NCI-H2227 (cell line): ENCODE data around the gene ZKSCAN3.
"Not testable (repeated sequence)": the region's sequence is repeated elsewhere in the genome, so short reads cannot be mapped to it uniquely, and the experiment has no call there.

ENCODE experiments used
- DNase-seq: peaks from one replicate; lab custom pipeline; 2025; ENCODE audit not compliant: unreplicated experiment; lab: John Stamatoyannopoulos, UW

The ZKSCAN3 gene

DNA sequence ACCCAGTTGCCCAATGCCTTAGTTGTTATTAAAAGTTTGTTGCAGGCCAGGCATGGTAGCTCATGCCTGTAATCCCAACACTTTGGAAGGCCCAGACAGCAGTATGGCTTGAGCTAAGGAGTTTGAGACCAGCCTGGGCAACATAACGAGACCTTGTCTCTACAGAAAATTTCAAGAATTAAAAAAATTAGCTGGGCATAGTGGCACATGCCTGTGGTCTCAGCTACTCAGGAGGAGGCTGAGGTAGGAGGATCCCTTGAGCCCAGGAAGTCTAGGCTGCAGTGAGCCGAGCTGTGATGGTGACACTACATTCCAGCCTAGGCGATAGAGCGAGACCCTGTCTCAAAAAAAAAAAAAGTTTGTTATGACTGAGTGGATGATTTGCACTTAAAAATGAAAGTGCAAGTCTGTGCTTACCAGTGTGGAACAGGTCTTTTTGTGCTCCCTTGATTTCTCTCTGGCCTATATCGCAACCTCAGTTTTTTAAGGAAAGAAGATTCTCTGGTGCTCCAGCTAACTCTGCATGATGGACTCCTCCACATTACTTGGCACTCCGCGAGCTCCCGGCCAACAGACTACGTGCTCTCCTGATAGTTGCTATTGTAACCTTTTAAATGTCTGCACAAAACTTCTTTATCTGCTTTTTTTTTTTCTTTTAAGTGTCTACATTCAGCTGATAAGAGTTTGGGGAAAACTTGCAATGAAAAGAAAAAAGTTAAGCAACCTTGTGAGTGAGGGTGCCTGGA lies 22.1 kb downstream of the ZKSCAN3 start:
- no peak for DNase-seq

DNA sequence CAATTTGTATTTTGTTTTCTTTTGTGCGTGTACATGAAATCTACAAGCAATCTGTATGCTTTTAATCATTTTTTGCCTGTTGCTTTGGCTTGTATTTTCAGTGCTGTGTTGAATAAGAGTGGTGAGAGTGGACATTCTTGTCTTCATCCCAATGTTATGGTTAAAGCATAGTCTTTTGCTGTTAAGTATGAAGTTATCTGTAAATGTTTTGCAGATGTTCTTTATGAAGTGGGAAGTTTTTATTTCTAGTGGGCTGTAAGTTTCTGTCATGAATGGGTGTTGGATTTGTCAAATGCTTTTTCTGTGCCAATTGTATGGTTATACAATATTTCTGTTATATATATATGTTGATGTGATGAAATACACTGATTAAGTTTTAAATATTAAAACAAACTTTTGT lies 24.2 kb downstream of the ZKSCAN3 start:
- no peak for DNase-seq

DNA sequence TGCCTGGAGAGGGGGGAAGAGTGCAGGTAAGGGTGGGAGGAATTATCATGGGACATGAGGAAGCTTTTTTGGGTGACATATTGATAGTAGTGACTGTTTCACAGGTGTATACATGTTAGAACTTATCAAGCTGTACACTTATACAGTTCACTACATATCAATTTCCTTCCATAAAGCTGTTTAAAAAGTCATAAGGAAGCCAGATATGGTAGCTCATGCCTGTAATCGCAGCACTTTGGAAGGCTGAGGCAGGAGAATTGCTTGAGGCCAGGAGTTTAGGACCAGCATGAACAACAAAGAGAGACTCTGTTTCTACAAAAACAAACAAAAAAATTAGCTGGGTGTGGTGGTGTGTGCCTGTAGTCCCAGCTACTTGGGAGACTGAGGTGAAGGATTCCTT lies 28.1 kb downstream of the ZKSCAN3 start:
- DNase-seq = no peak

DNA sequence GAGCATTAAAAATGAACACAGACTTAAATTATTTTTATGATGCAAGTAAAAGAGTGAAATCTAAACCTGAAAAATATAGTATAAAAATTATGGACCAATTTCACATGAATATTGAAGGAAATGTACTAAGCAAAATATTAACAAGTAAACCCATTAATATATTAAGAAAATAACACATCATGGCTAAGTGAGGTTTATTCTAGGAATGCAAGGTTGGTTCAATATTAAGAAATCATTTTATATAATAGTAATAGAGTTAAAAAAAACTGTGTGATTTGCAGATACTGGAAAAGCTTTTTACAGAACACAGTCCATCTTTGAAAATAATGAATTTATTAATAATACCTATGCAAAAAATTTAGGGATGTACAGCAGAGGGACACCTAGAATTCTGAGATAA lies 28.9 kb downstream of the ZKSCAN3 start:
- DNase-seq = no peak

DNA sequence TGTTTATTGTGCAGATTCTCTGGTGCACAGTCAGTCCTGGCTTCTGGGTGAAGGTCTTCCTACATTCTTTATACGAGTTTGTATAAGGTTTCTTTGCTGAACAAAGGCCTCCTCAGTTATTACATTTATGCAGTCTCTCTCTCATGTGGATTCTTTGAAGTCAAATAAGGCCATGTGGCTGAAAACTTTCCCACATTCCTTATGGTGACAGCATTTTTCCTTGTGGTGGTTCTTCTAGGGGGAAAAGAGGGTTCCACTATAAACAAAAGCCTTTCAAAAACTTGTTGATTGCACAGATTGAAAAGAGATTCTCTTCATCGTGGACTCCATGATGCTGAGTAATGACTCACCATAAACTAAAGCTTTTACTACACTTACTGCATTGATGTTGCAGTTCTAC lies 30.6 kb downstream of the ZKSCAN3 start:
- DNase-seq = no peak

DNA sequence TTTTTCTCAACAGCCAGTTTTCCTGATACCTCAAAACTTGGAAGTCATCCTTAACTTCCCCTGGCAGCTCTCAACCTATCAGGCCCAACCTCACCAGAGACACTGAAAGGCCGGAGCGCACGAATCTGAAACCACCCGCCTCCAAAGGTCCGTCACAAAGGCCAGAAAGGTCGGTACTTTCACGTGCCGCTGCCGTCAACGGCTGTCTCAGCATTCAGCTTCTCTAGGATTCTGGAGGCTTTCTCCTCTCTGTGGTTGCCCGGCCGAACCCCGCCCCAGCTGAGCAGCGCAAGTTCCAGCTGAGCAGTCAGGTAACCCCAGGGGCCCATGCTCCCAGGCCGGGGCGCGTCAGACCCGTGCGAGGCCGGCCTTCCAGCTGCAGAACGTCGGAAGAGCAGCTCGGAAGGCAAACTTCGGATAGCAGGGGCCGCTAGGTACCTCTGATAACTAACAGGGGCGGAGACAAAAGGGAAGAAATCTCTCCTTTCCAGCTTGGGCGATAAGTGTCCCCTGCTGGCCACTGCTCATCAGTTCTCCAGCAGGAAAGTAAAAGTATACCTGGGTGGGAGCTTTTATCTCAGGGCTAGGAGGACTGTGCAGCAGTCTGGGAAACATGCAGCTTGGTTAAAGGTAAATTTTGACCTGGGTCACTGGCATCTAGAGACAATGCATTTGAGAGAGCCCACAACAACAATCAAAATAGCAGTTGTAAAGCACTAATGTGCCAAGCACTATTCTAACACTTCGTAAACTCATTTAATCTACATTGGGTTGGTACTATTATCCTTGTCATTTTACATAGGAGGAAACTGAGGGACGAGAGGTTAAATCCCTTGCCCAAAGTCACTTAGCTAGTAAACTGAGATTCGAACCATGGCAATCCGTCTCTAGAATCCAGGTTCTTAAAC lies 33.7 kb downstream of the ZKSCAN3 start:
- DNase-seq = peak; percentile 91

DNA sequence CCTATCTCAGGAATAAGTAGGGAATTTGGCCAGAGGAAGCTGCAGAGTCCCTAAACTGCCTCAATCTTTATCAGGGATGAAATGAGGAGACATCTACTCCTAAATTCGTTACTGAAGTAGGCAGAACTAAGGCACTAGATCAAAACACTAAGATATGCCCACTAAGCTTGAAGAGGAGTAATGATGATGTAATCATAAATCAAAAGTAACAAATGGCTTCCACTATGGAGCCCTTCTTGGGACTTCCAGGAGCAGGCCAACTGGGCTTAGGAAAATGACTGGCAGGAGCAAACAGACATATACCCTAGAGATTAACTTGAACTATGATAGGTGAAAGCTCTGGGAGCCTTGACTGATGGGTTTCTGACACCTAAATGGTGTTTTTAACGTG lies 34.4 kb downstream of the ZKSCAN3 start:
- no peak for DNase-seq

DNA sequence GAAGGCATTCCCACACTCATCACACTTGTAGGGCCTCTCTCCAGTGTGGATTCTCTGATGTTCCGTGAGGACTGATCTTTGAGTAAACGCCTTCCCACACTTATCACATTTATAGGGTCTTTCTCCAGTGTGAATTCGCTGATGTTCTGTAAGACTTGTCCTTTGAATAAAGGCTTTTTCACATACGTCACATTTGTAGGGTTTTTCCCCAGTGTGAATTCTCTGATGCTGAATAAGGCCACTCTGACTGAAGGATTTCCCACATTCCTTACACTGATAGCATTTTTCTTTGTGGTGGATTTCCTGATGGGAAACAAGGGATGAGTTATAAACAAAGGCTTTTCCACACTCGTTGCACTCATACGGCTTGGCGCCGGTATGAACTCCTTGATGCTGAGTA lies 40.9 kb downstream of the ZKSCAN3 start:
- no peak for DNase-seq

DNA sequence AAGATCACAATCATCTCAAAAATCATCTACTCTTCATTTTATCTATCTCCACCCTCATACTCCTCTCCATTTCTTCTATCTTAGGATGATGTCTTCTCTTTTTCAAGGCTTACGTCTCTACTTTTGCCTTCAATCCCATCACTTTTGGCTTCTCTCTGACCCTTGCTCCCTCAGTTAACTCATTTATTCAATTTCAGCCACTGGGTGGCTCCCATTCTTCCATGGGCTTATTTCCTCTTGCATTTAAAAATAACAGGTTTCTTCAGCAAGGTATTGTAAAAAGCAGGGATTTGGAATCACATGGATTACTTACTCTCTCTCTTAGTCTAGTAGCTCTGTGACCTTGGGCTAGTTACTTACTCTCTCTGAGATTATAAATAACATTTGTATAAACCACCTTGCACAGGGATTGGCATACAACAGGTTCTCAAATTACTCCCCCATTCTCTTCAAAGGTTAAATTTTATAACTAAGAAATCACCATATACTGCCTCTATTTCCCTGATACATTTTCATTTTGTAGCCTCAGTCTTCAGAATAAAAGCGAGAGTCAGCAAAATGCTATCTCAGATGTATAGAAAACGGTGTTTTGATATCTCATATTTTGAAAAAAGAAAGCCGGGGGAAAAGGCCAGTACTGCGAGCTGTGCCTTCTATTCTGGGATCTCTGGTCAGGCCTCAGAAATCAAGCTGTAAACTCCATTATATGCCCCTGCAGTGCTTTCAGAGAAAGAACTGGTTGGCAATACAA lies 44.3 kb downstream of the ZKSCAN3 start:
- peak; percentile 12 for DNase-seq

DNA sequence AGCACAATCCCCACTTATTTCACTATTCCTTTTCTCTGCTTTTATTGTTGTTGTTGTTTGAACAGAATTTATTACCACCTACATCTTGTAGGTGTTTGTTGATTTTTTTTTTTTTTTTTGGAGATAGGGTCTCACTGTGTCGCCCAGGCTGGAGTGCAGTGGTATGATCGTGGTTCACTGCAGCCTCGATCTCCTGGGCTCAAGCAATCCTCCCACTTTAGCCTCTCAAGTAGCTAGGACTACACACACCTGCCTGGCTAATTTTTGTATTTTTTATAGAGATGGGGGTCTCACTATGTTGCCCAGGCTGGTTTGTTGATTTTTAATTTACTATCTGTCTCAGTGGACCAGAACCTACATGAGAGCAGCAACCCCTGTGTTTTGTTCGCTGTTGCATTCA lies 46.2 kb downstream of the ZKSCAN3 start:
- DNase-seq = no peak

DNA sequence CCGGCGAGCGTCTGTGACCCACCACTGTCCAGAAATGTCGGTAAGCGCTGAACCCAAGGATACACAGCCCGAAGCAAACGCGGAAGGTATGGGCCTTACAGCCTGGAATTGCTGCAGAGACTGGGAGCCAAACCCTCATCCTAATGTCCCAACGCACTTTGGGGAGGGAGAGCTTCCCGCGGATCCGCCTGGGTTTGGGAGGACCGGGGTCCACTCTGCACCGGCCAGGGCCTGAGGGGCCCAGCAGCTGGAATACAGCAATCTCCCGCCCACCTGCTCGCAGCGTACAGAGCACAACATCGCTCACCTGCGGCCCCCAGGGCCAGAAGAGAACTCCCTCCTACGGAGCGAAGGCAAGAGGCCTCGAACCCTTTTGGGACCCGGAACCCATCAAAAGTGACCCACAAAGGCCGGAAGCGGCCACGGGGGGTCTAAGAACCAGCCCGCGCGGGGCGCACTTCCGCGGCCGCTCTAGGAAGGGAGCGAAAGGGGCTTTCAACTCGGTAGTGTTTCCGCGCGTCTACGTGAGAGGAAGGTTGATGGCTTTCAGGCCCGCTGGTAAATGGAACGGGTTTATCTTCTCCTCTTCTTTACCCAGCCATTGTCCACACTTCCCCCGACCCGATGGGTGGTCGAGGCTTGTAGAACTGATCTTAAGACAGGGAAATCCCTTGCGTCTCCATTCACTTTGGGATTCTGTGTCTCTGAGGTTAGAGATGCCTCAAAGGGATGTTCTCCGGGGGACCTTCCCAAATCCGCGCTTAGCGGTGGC lies 49.8 kb downstream of the ZKSCAN3 start, which contains the start of gene ZSCAN12:
Gene ZSCAN12 (minus strand): TSS at position 398 of the 772 bp plus-strand sequence. CDS start 1,342 bp downstream, outside the sequence.
- DNase-seq = peak; percentile 96

DNA sequence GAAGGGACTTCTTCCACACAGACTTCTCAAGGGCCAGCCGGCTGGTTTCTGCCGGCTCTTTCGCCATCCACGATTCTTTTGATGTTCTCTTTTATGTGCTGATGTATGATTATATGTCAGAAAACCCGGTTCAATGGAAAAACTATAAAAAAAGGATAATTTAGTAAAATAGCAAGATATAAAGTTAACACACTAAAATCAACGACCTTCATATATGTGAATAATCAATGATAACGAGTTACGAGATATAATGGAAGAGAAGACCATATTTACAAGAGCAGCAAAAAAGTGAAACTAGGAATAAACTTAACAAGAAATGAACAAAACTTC lies 50.3 kb downstream of the ZKSCAN3 start:
- DNase-seq = no peak

DNA sequence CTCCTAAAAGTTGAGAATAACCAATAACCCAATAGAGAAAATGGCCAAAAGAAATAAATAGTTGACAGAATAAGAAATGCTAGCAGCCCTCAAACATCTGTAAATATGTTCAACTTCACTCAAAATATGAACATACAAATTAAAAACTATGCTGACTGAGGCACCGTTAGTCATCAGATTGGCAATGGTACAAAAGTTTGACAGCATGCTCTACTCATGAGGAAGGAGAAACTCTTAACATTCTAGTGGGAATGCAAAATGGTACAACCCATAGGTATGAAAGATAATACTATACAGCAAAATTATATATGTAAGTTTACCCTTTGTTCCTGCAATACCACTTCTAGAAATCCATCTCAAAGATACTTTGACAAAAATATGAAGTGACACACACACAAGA lies 51.4 kb downstream of the ZKSCAN3 start:
- DNase-seq = no peak

DNA sequence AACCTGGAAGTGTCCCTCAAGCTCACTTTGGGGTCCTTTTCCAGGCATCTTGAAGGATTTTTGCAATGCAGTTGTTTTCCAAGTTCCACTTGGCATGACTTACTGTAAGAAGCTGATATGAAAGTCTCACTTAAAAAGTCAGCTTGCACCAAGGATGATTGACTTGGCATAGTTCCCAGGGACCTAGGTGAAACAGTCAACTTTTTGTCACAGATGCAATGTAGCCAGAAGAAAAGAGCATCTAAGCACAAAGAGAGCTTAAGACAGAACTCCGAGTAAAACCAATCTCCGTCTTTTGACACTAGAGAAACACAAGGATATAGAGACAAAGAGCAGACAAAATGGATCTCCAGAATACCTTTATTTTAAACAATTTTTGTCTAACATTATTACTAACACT lies 52.5 kb downstream of the ZKSCAN3 start:
- DNase-seq = no peak

DNA sequence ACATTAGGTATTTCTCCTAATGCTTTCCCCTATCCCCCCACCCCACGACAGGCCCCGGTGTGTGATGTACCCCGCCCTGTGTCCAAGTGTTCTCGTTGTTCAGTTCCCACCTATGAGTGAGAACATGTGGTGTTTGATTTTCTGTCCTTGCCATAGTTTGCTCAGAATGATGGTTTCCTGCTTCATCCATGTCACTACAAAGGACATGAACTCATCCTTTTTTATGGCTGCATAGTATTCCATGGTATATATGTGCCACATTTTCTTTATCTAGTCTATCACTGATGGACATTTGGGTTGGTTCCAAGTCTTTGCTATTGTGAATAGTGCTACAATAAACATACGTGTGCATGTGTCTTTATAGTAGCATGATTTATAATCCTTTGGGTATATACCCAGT lies 54.2 kb downstream of the ZKSCAN3 start:
- not testable (repeated sequence) for DNase-seq

DNA sequence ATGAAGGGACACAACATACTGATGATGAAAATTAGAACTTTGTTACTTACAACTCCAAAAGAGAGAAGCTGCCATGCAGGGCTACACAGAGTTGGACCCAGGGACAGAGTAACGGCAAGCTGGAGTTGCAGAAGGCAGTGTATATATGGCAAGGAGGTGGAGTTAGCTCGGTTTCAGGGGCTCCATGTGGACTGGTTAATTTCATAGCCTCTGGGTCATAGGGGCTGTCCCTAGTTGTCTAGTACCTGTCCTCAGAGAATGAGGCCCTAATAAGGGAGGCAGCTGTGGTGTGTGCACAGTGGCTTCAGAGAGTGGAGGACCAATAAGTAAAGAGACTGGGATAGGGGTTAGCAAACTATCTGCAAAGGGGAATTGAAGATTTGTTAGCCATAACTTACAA lies 57.7 kb downstream of the ZKSCAN3 start:
- DNase-seq = no peak

DNA sequence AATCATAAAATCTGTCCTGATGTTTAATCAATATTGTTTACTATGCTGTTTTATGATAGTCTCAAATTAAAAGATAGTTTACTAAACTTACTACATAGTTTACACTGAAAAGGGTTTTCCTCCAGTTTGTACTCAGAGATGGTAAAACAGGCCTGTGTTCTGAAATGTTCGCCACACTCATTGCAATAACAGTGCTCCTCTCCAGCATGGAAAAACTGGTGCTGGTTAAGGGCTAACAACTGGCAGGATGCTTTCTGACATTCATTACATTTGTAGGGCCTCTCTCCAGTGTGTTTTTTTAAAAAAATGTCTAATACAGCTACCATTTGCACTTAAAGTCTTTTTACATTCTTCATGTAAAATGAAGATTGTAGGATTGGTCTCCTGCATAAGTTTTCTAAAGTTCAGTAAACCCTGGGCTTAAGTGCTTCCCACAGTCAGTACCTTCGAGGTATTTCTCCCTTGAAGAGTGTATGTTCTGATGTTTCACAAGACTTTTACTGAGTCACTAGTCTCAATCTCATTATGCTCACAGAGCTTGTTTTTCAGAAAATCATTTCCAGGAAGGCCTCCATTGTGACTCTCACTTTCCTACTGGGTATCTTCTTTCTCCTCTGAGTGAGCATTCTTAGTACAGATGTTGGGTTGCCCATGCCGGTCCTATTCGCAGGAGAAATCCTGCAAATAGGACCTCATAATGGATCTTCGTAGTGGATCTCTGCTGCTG lies 58.5 kb downstream of the ZKSCAN3 start:
- no peak for DNase-seq

DNA sequence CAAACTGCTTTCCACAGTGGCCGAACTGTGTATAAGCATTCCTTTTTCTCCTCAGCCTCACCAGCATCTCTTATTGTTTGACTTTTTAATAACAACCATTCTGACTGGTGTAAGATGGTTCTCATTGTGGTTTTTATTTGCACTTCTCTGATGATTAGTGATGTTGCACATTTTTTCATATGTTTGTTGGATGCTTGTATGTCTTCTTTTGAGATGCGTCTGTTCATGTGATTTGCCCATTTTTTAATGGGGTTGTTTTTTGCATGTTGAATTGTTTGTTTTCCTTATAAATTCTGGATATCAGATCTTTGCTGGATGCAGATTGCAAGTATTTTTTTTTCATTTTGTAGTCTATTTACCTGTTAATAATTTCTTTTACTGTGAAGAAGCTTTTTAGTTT lies 61.0 kb downstream of the ZKSCAN3 start:
- DNase-seq = no peak

DNA sequence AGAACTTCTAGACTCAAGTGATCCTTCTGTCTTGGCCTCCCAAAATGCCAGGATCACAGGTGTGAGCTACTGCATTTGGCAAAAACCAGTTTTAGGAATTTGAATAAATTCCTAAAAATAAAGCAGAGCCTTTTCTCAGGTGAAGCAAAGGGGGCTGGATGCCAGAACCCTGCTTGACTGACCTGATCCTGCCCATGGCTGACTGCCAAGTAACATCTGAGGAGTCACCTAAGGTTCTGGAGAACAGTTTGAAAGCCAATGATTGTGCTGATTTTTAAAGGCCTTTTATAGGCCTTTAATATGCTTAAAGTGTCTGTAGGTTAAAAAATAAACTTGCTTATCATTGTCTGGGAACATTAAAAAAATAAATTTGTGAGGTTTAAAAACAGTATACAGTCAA lies 63.9 kb downstream of the ZKSCAN3 start:
- no peak for DNase-seq
